ENCODE measurements around the gene OR56B1. TPM values are rescaled to one million over a fixed set of nuclear protein-coding genes. Genes with fewer than 3 reads are reported as not detected.

Gene OR56B1
- polyA plus RNA-seq, 2 donors, result not detected

DNA sequence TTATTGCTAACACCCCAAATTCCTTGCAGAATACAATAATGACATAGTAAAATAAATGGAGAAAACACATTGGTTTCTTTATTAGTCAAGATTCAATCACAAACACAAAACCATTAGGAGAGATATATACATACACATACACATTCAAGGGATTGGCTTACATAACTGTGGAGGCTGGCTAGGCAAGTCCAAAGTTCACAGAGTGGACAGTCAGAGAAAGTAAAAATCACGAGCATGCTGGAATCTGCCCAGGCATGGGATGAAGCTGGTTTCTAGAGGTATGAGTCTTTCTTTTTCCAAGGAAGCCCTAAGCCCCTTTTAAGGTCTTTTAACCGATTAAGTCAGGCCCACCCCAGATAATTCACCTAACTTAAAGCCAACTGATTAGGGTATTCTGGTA lies 13.6 kb upstream of the OR56B1 start:
- H3K36me3 ChIP-seq (ENCODE audit: control insufficient read depth in 2 of 2, insufficient read depth in 2 of 2, low read length in 1 of 2), result no peaks in the 10 kb centered on the region
- no peak overlapping the region for H3K4me3 ChIP-seq (ENCODE audit: low read depth in 1 of 2, low read length in 2 of 2)
- H3K9me3 ChIP-seq (ENCODE audit: control insufficient read depth in 2 of 2, insufficient read depth in 1 of 2, low read depth in 1 of 2, low read length in 1 of 2), result peaks cover 0 to 3% of the 10 kb centered on the region in 2 donors
- 62 to 70% methylated on average over 2 of the region's 2 CpGs for WGBS, 2 donors
- H3K27ac ChIP-seq (ENCODE audit: low read depth in 2 of 2, low read length in 1 of 2), result no peak overlapping the region
- no peaks in the 10 kb centered on the region for H3K4me1 ChIP-seq (ENCODE audit: control insufficient read depth in 2 of 2, insufficient read depth in 2 of 2, low read length in 1 of 2)
- no peaks in the 10 kb centered on the region for H3K27me3 ChIP-seq (ENCODE audit: control insufficient read depth in 1 of 2, insufficient read depth in 2 of 2, low read length in 2 of 2)

DNA sequence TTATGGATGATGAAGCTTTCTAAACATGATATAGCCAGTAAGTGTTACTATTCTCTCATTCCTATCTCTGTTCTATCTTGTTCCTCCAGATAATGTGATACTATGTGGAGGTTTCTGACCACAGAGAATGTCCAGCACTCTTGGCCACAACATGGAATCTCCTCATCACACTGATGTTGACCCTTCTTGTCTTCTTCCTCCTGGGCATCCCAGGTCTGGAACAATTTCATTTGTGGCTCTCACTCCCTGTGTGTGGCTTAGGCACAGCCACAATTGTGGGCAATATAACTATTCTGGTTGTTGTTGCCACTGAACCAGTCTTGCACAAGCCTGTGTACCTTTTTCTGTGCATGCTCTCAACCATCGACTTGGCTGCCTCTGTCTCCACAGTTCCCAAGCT lies 9.9 kb upstream of the OR56B1 start:
- Histone ChIP-seq H3K9me3 (ENCODE audit: control insufficient read depth in 2 of 2, insufficient read depth in 1 of 2, low read depth in 1 of 2, low read length in 1 of 2) (no peaks in the 10 kb centered on the region), H3K4me3 (ENCODE audit: low read depth in 1 of 2, low read length in 2 of 2) (no peak overlapping the region), H3K36me3 (ENCODE audit: control insufficient read depth in 2 of 2, insufficient read depth in 2 of 2, low read length in 1 of 2) (no peaks in the 10 kb centered on the region), H3K4me1 (ENCODE audit: control insufficient read depth in 2 of 2, insufficient read depth in 2 of 2, low read length in 1 of 2) (no peaks in the 10 kb centered on the region), H3K27ac (ENCODE audit: low read depth in 2 of 2, low read length in 1 of 2) (no peak overlapping the region), H3K27me3 (ENCODE audit: control insufficient read depth in 1 of 2, insufficient read depth in 2 of 2, low read length in 2 of 2) (no peaks in the 10 kb centered on the region)
- 86 to 93% methylated on average over 1 of the region's 1 CpG for WGBS, 2 donors

DNA sequence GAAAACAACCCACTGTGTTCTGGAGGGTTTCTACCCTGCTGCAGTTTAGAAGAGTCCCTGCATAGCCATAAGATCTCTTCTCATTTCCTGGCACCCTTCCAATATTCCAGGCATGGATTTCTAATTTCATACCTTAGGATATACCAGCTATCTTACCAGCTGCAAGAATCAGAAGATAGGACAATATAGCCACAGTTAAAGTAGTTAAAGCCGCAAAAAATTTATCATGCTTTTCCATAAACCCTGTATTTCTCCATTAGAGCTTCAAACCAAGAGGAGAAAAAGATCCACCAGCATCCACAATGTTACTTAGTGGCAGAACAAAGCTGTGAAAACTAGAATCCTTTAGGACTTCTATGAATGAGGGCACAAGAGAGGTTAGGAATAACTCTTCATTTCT lies 8.6 kb upstream of the OR56B1 start:
- Histone ChIP-seq H3K27me3 (ENCODE audit: control insufficient read depth in 1 of 2, insufficient read depth in 2 of 2, low read length in 2 of 2) (no peaks in the 10 kb centered on the region), H3K4me3 (ENCODE audit: low read depth in 1 of 2, low read length in 2 of 2) (no peak overlapping the region), H3K9me3 (ENCODE audit: control insufficient read depth in 2 of 2, insufficient read depth in 1 of 2, low read depth in 1 of 2, low read length in 1 of 2) (no peaks in the 10 kb centered on the region), H3K27ac (ENCODE audit: low read depth in 2 of 2, low read length in 1 of 2) (no peak overlapping the region), H3K4me1 (ENCODE audit: control insufficient read depth in 2 of 2, insufficient read depth in 2 of 2, low read length in 1 of 2) (no peaks in the 10 kb centered on the region), H3K36me3 (ENCODE audit: control insufficient read depth in 2 of 2, insufficient read depth in 2 of 2, low read length in 1 of 2) (no peaks in the 10 kb centered on the region)
- WGBS, 2 donors, result 92 to 97% methylated on average over 1 of the region's 1 CpG

DNA sequence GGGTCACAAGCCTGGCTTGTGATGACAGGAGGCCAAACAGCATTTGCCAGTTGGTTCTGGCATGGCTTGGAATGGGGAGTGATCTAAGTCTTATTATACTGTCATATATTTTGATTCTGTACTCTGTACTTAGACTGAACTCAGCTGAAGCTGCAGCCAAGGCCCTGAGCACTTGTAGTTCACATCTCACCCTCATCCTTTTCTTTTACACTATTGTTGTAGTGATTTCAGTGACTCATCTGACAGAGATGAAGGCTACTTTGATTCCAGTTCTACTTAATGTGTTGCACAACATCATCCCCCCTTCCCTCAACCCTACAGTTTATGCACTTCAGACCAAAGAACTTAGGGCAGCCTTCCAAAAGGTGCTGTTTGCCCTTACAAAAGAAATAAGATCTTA lies 843 bp downstream of the OR56B1 start:
- Histone ChIP-seq H3K27ac (ENCODE audit: low read depth in 2 of 2, low read length in 1 of 2) (no peak overlapping the region), H3K36me3 (ENCODE audit: control insufficient read depth in 2 of 2, insufficient read depth in 2 of 2, low read length in 1 of 2) (no peaks in the 10 kb centered on the region), H3K4me1 (ENCODE audit: control insufficient read depth in 2 of 2, insufficient read depth in 2 of 2, low read length in 1 of 2) (no peaks in the 10 kb centered on the region), H3K9me3 (ENCODE audit: control insufficient read depth in 2 of 2, insufficient read depth in 1 of 2, low read depth in 1 of 2, low read length in 1 of 2) (peaks cover 4% of the 10 kb centered on the region in 2 donors), H3K4me3 (ENCODE audit: low read depth in 1 of 2, low read length in 2 of 2) (no peak overlapping the region), H3K27me3 (ENCODE audit: control insufficient read depth in 1 of 2, insufficient read depth in 2 of 2, low read length in 2 of 2) (no peaks in the 10 kb centered on the region)

DNA sequence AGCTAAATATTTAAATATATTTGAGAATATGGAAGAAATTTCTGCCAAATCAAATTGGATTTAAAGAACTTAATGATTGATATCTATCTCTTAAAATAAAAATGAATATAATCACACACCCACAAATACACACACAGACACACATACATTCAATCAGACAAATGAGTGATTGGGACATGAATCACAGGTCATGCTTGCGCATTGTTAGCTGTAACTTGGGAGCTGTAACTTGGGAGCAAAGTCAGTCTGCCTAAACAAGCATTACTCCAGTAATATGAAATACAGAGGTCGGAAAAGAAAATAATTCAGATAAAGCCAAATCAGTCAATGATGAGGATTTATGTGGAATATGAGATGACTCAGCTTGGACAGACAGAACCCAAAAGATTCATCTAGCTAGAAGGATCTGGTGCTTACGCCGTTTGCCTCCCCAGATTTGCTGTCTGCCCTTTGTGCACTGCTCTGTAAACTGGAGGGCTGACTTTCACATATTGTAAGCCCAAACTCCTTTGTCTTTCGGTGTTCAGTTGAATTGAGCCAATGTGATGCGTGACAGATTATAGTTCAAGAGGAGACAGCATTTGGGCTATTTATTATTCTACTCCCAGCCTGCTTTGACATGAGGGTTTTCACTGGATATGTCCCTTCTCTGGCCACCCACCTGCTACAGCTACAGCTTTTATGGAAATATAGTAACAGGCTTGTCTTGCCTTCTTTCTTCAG lies 1.6 kb downstream of the OR56B1 start:
- no peaks in the 10 kb centered on the region for H3K36me3 ChIP-seq (ENCODE audit: control insufficient read depth in 2 of 2, insufficient read depth in 2 of 2, low read length in 1 of 2)
- peaks cover 4% of the 10 kb centered on the region in 2 donors for H3K9me3 ChIP-seq (ENCODE audit: control insufficient read depth in 2 of 2, insufficient read depth in 1 of 2, low read depth in 1 of 2, low read length in 1 of 2)
- no peaks in the 10 kb centered on the region for H3K4me1 ChIP-seq (ENCODE audit: control insufficient read depth in 2 of 2, insufficient read depth in 2 of 2, low read length in 1 of 2)
- no peak overlapping the region for H3K27ac ChIP-seq (ENCODE audit: low read depth in 2 of 2, low read length in 1 of 2)
- WGBS, 2 donors, result 70 to 78% methylated on average over 6 of the region's 6 CpGs
- H3K4me3 ChIP-seq (ENCODE audit: low read depth in 1 of 2, low read length in 2 of 2), result no peak overlapping the region
- H3K27me3 ChIP-seq (ENCODE audit: control insufficient read depth in 1 of 2, insufficient read depth in 2 of 2, low read length in 2 of 2), result no peaks in the 10 kb centered on the region

DNA sequence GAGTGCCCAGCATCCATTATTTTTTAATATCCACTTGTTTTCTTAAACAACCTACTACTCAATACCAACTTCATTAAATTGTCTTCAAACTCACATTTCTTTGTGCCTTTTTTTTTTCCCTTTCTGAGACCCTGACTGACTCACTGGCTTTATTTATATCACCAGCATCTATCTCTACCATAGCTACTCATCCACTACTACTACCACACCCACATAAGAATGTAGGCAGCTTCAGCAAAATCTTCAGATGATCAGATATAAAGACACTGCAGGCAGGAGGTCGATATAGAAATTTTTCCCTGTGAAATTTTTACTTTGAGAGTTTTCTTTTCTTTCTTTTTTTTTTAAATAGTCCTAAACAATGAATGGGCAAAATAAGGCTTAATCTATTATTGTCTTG lies 2.2 kb downstream of the OR56B1 start:
- WGBS, 2 donors, result 29 to 49% methylated on average over 1 of the region's 1 CpG
- Histone ChIP-seq H3K36me3 (ENCODE audit: control insufficient read depth in 2 of 2, insufficient read depth in 2 of 2, low read length in 1 of 2) (no peaks in the 10 kb centered on the region), H3K9me3 (ENCODE audit: control insufficient read depth in 2 of 2, insufficient read depth in 1 of 2, low read depth in 1 of 2, low read length in 1 of 2) (peaks cover 4% of the 10 kb centered on the region in 2 donors), H3K4me1 (ENCODE audit: control insufficient read depth in 2 of 2, insufficient read depth in 2 of 2, low read length in 1 of 2) (no peaks in the 10 kb centered on the region), H3K4me3 (ENCODE audit: low read depth in 1 of 2, low read length in 2 of 2) (no peak overlapping the region), H3K27me3 (ENCODE audit: control insufficient read depth in 1 of 2, insufficient read depth in 2 of 2, low read length in 2 of 2) (no peaks in the 10 kb centered on the region), H3K27ac (ENCODE audit: low read depth in 2 of 2, low read length in 1 of 2) (no peak overlapping the region)

DNA sequence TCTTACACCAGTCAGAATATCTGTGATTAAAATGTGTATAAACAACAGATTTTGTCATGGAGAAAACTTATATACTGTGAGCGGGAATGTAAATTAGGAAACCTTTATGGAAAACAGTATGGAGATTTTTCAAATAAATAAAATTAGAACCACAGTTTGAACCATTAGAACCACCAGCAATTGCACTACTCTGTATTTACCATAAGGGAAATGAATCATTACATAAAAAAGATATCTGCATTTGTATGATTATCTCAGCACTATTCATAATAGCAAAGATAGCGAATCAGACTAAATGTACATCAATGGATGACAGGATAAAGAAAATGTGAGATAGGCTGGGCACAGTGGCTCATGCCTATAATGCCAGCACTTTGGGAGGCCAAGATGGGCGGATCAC lies 10.4 kb downstream of the OR56B1 start:
- WGBS, 2 donors, result 81 to 87% methylated on average over 3 of the region's 3 CpGs
- Histone ChIP-seq H3K4me1 (ENCODE audit: control insufficient read depth in 2 of 2, insufficient read depth in 2 of 2, low read length in 1 of 2) (no peaks in the 10 kb centered on the region), H3K4me3 (ENCODE audit: low read depth in 1 of 2, low read length in 2 of 2) (no peak overlapping the region), H3K36me3 (ENCODE audit: control insufficient read depth in 2 of 2, insufficient read depth in 2 of 2, low read length in 1 of 2) (no peaks in the 10 kb centered on the region), H3K27ac (ENCODE audit: low read depth in 2 of 2, low read length in 1 of 2) (no peak overlapping the region), H3K27me3 (ENCODE audit: control insufficient read depth in 1 of 2, insufficient read depth in 2 of 2, low read length in 2 of 2) (no peaks in the 10 kb centered on the region), H3K9me3 (ENCODE audit: control insufficient read depth in 2 of 2, insufficient read depth in 1 of 2, low read depth in 1 of 2, low read length in 1 of 2) (no peaks in the 10 kb centered on the region)

DNA sequence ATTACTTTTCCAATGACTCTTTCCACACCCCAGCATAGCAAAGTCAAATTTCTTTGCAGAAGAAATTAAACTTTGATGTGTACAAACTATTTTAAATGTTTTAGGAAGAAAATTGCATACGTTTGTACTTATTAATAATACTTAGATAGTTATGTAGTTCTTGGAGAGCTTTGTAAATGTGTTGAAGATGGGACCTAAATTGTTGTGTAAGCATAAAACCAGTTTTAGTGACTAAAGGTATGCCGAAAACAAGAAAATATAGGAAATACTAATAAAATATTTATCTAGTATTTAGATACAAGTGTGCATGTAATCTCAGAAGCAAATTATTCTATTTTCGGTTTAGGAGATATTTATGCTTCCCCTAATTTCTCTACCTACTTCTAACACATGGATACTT lies 13.6 kb downstream of the OR56B1 start:
- Histone ChIP-seq H3K4me1 (ENCODE audit: control insufficient read depth in 2 of 2, insufficient read depth in 2 of 2, low read length in 1 of 2) (no peaks in the 10 kb centered on the region), H3K4me3 (ENCODE audit: low read depth in 1 of 2, low read length in 2 of 2) (no peak overlapping the region)
- 76 to 84% methylated on average over 3 of the region's 3 CpGs for WGBS, 2 donors

DNA sequence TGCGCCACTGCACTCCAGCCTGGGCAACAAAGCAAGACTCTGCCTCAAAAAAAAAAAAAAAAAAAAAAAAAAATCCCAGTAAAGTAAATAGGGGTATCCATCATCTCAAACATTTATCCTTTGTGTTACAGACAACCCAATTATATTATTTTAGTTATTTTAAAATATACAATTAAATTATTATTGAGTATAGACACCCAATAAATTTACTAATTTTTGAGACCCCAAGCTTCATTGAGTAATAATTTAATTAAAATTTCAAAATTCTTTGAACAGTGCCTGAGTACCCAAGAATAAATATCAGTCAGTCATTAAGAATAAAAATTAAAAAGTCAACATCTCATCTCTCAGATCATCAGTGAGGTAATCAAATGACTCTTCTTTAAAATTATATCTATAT lies 17.7 kb downstream of the OR56B1 start, which contains the start of gene OR52N4:
Gene OR52N4 (plus strand): TSS at position 301 of the 400 bp plus-strand sequence. CDS start 498 bp downstream, outside the sequence.
- Histone ChIP-seq H3K4me1 (ENCODE audit: control insufficient read depth in 2 of 2, insufficient read depth in 2 of 2, low read length in 1 of 2) (no peaks in the 10 kb centered on the region), H3K9me3 (ENCODE audit: control insufficient read depth in 2 of 2, insufficient read depth in 1 of 2, low read depth in 1 of 2, low read length in 1 of 2) (no peaks in the 10 kb centered on the region), H3K36me3 (ENCODE audit: control insufficient read depth in 2 of 2, insufficient read depth in 2 of 2, low read length in 1 of 2) (no peaks in the 10 kb centered on the region), H3K4me3 (ENCODE audit: low read depth in 1 of 2, low read length in 2 of 2) (no peak within 1 kb of the TSS), H3K27me3 (ENCODE audit: control insufficient read depth in 1 of 2, insufficient read depth in 2 of 2, low read length in 2 of 2) (no peaks in the 10 kb centered on the region), H3K27ac (ENCODE audit: low read depth in 2 of 2, low read length in 1 of 2) (no peak within 1 kb of the TSS)
- 78 to 92% methylated on average over 1 of the region's 1 CpG for WGBS, 2 donors

More for the DNA sequence above, 13.6 kb downstream of the OR56B1 start:
- no peaks in the 10 kb centered on the region for H3K27me3 ChIP-seq (ENCODE audit: control insufficient read depth in 1 of 2, insufficient read depth in 2 of 2, low read length in 2 of 2)
- H3K36me3 ChIP-seq (ENCODE audit: control insufficient read depth in 2 of 2, insufficient read depth in 2 of 2, low read length in 1 of 2), result no peaks in the 10 kb centered on the region
- H3K27ac ChIP-seq (ENCODE audit: low read depth in 2 of 2, low read length in 1 of 2), result no peak overlapping the region
- no peaks in the 10 kb centered on the region for H3K9me3 ChIP-seq (ENCODE audit: control insufficient read depth in 2 of 2, insufficient read depth in 1 of 2, low read depth in 1 of 2, low read length in 1 of 2)

DNA sequence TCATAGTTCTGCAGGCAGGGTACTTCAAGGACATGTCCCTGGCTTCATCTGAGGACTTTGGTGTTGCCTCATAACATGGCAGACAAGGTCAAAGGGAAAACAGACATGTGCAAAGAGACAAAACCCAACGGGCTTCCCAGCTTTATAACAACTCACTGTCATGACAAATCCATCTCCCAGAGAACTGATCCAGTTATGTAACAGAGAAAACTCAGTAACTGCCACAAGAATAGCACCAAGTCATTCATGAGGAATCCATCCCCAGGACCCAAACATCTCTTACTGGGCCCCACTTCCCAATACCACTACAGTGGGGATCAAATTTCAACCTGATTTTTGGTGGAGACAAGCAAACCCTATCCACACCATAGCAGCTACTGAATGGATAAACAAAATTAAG lies 30.8 kb downstream of the OR56B1 start:
- 52 to 58% methylated on average over 1 of the region's 1 CpG for WGBS, 2 donors
- H3K27me3 ChIP-seq (ENCODE audit: control insufficient read depth in 1 of 2, insufficient read depth in 2 of 2, low read length in 2 of 2), result no peaks in the 10 kb centered on the region
- H3K27ac ChIP-seq (ENCODE audit: low read depth in 2 of 2, low read length in 1 of 2), result no peak overlapping the region
- H3K4me1 ChIP-seq (ENCODE audit: control insufficient read depth in 2 of 2, insufficient read depth in 2 of 2, low read length in 1 of 2), result no peaks in the 10 kb centered on the region
- no peaks in the 10 kb centered on the region for H3K9me3 ChIP-seq (ENCODE audit: control insufficient read depth in 2 of 2, insufficient read depth in 1 of 2, low read depth in 1 of 2, low read length in 1 of 2)
- H3K4me3 ChIP-seq (ENCODE audit: low read depth in 1 of 2, low read length in 2 of 2), result no peak overlapping the region
- no peaks in the 10 kb centered on the region for H3K36me3 ChIP-seq (ENCODE audit: control insufficient read depth in 2 of 2, insufficient read depth in 2 of 2, low read length in 1 of 2)

All from esophagus (tissue), 2 donors.